ENCODE results near the gene MOGAT1.
"Not testable (repeated sequence)": the region's sequence is repeated elsewhere in the genome, so short reads cannot be mapped to it uniquely, and the experiment has no call there.

Gene MOGAT1

GRCh38 chr2:222747526-222748160 is 76.2 kb downstream of the MOGAT1 start:
- DNase-seq: no peak

- DNase-seq: no peak
These were observed 79.1 kb downstream of the MOGAT1 start for GRCh38 chr2:222750533-222750932.

GRCh38 chr2:222751238-222751637 is 79.8 kb downstream of the MOGAT1 start:
- DNase-seq: no peak

GRCh38 chr2:222751821-222752719 is 80.6 kb downstream of the MOGAT1 start:
- no peak for DNase-seq

GRCh38 chr2:222752746-222753145 is 81.3 kb downstream of the MOGAT1 start:
- DNase-seq: no peak

- peak; percentile 82 for DNase-seq
These were observed 81.9 kb downstream of the MOGAT1 start for GRCh38 chr2:222753251-222753824.

GRCh38 chr2:222754324-222754930 is 83.0 kb downstream of the MOGAT1 start:
- no peak for DNase-seq

- DNase-seq: not testable (repeated sequence)
These were observed 84.1 kb downstream of the MOGAT1 start for GRCh38 chr2:222755593-222755992.

- no peak for DNase-seq
These were observed 84.9 kb downstream of the MOGAT1 start for GRCh38 chr2:222756362-222756831.

GRCh38 chr2:222756951-222757650 is 85.6 kb downstream of the MOGAT1 start:
- no peak for DNase-seq

Data from NCI-H1092 (cell line).